Caco-2 (cell line): Measurements from ENCODE around the gene ARHGAP25. TPM values are rescaled to one million over a fixed set of nuclear protein-coding genes. Genes with fewer than 3 reads are reported as not detected.

Experiments used
- BruUV-seq: library from RNA; stranded (reverse); fragments of 400-500 nt; replicated peaks from 2 replicates; lab custom pipeline; 2021; lab: Mats Ljungman, UMichigan
- CTCF ChIA-PET: fragments of 300-600 bp; sonication (Branson Sonifier 250); formaldehyde crosslinking; loops from one replicate; lab custom pipeline; 2022; ENCODE audit warnings: antibody characterized with exemption; lab: Charles Lee
- POLR2A ChIA-PET: fragments of 300-600 bp; sonication (Branson Sonifier 250); formaldehyde crosslinking; loops from one replicate; lab custom pipeline; 2022; ENCODE audit warnings: antibody characterized with exemption; lab: Charles Lee
- DNase-seq, 2 experiments: peaks; one replicate each; pipeline versions ENCODE4 v3.0.0 to v3.0.0-alpha.2; 2020 to 2022
- H3K27me3 ChIP-seq: replicated peaks from 2 replicates; pipeline ENCODE4 v1.6.0; 2011; ENCODE audit warnings: low read length; ENCODE audit not compliant: control insufficient read depth, insufficient read depth
- H3K36me3 ChIP-seq: 2 replicates; pipeline ENCODE4 v1.5.1; 2011; ENCODE audit warnings: low read length; ENCODE audit not compliant: control insufficient read depth, insufficient read depth
- H3K4me1 ChIP-seq: fragments of 250-450 bp; sonication (Bioruptor Pico); 2 replicates; pipeline ENCODE4 v1.5.1; 2020; ENCODE audit warnings: mild to moderate bottlenecking
- H3K4me3 ChIP-seq: 2 replicates; pipeline ENCODE4 v1.5.1; 2011; ENCODE audit warnings: low read depth, mild to moderate bottlenecking, control low read depth, low read length
- H3K9me3 ChIP-seq: fragments of 250-450 bp; sonication (Bioruptor Pico); 2 replicates; pipeline ENCODE4 v1.5.1; 2020; ENCODE audit warnings: mild to moderate bottlenecking, moderate library complexity
- H3K27ac Mint-ChIP-seq: one replicate; pipeline ENCODE4 v1.8.0; 2022; ENCODE audit warnings: mixed read lengths; ENCODE audit not compliant: unreplicated experiment
- H3K27me3 Mint-ChIP-seq: one replicate; pipeline ENCODE4 v1.8.0; 2022; ENCODE audit warnings: mixed read lengths; ENCODE audit not compliant: insufficient read depth, unreplicated experiment
- H3K36me3 Mint-ChIP-seq: one replicate; pipeline ENCODE4 v1.8.0; 2022; ENCODE audit warnings: mild to moderate bottlenecking, mixed read lengths; ENCODE audit not compliant: insufficient read depth, unreplicated experiment
- H3K4me1 Mint-ChIP-seq: one replicate; pipeline ENCODE4 v1.8.0; 2022; ENCODE audit warnings: low read depth, mixed read lengths; ENCODE audit not compliant: unreplicated experiment
- H3K4me3 Mint-ChIP-seq: one replicate; pipeline ENCODE4 v1.8.0; 2022; ENCODE audit warnings: mild to moderate bottlenecking, moderate library complexity, mixed read lengths; ENCODE audit not compliant: unreplicated experiment
- H3K9me3 Mint-ChIP-seq: one replicate; pipeline ENCODE4 v1.8.0; 2022; ENCODE audit warnings: mixed read lengths; ENCODE audit not compliant: unreplicated experiment
- CTCF ChIP-seq, 2 experiments: fragments of 200-600 bp in 1 of 2; IDR thresholded peaks; 1 replicate in 1 of 2; 2 replicates in 1 of 2; pipeline versions ENCODE4 v1.5.1 to v1.8.0; 2011 to 2022; ENCODE audit warnings: antibody characterized with exemption in 1 of 2, control low read depth in 1 of 2, inconsistent platforms in 1 of 2, low read depth in 1 of 2, low read length in 1 of 2, mild to moderate bottlenecking in 1 of 2, moderate library complexity in 1 of 2; ENCODE audit not compliant: insufficient read depth in 1 of 2, severe bottlenecking in 1 of 2, unreplicated experiment in 1 of 2
- intact Hi-C: fragments of 100-400 bp; cut with micrococcal nuclease; formaldehyde crosslinking; loops from one replicate; pipeline ENCODE4 v1.10.0; 2022; ENCODE audit not compliant: unreplicated experiment
- total RNA-seq: library from RNA; stranded (reverse); gene quantifications from 2 replicates; pipeline ENCODE4 v1.2.3, GENCODE V29; 2022

The ARHGAP25 gene
- total RNA-seq, 1 experiment from 2014 or later = 0.48 TPM

GRCh38 chr2:68715353-68716041 lies 19.1 kb upstream of the ARHGAP25 start:
- TF ChIP-seq CTCF (IDR thresholded peaks at IDR 0.05; ENCODE audit: insufficient read depth in 1 of 2, low read depth in 1 of 2, low read length in 1 of 2, severe bottlenecking in 1 of 2, unreplicated experiment in 1 of 2) = peak; percentile 72 to 91
- intact Hi-C loops = loop anchor here (1.0 kb wide), 3 partner anchors 228 to 252 kb away; partner anchors contain the start of genes APLF and FBXO48

GRCh38 chr2:68716604-68717304 lies 17.9 kb upstream of the ARHGAP25 start:
- Histone ChIP-seq H3K4me3 (no peak overlapping the region), H3K36me3 (no peaks in the 10 kb centered on the region), H3K27me3 (0 out of 2 replicates have a peak, but pooled peaks cover 2% of the 10 kb centered on the region), H3K4me1 (no peaks in the 10 kb centered on the region), H3K9me3 (no peaks in the 10 kb centered on the region)
- peaks cover 17% of the 10 kb centered on the region for H3K27me3 Mint-ChIP-seq
- ChIA-PET CTCF (interaction anchor here (1.5 kb wide), 1 partner anchor 229 kb away, joined by 7 read pairs; no protein-coding TSS in a partner anchor), POLR2A (no interaction called here)
- H3K4me3 Mint-ChIP-seq = no peak overlapping the region
- no peak for DNase-seq
- no peak overlapping the region for H3K27ac Mint-ChIP-seq
- TF ChIP-seq CTCF (IDR thresholded peaks at IDR 0.05; ENCODE audit: insufficient read depth in 1 of 2, low read depth in 1 of 2, low read length in 1 of 2, severe bottlenecking in 1 of 2, unreplicated experiment in 1 of 2) = no peak
- intact Hi-C loops = no loop called here
- no peaks in the 10 kb centered on the region for H3K9me3 Mint-ChIP-seq
- no TSS peak for BruUV-seq
- no peaks in the 10 kb centered on the region for H3K4me1 Mint-ChIP-seq
- H3K36me3 Mint-ChIP-seq = peaks cover 2% of the 10 kb centered on the region

More at GRCh38 chr2:68715353-68716041, 19.1 kb upstream of the ARHGAP25 start:
- Mint-ChIP-seq H3K27ac (no peak overlapping the region), H3K4me3 (no peak overlapping the region), H3K9me3 (no peaks in the 10 kb centered on the region), H3K4me1 (no peaks in the 10 kb centered on the region), H3K27me3 (peaks cover 17% of the 10 kb centered on the region), H3K36me3 (no peaks in the 10 kb centered on the region)
- BruUV-seq = no TSS peak
- CTCF ChIA-PET = interaction anchor here (1.0 to 1.5 kb wide), 2 partner anchors 228 to 252 kb away, joined by 5 to 7 read pairs; no protein-coding TSS in a partner anchor
- H3K27me3 ChIP-seq = 0 out of 2 replicates have a peak, but pooled peaks cover 2% of the 10 kb centered on the region
- POLR2A ChIA-PET = no interaction called here
- H3K4me1 ChIP-seq = no peaks in the 10 kb centered on the region; the same call in 1 of the 2 replicates
- no peaks in the 10 kb centered on the region for H3K9me3 ChIP-seq
- H3K36me3 ChIP-seq = no peaks in the 10 kb centered on the region
- DNase-seq = peak; percentile 75 to 78
- H3K4me3 ChIP-seq = no peak overlapping the region

- POLR2A ChIA-PET = no interaction called here
- Histone ChIP-seq H3K36me3 (no peaks in the 10 kb centered on the region), H3K4me3 (no peak overlapping the region), H3K9me3 (no peaks in the 10 kb centered on the region), H3K27me3 (0 out of 2 replicates have a peak, but pooled peaks cover 2% of the 10 kb centered on the region), H3K4me1 (no peaks in the 10 kb centered on the region)
- Mint-ChIP-seq H3K27me3 (peaks cover 20% of the 10 kb centered on the region), H3K4me1 (no peaks in the 10 kb centered on the region), H3K27ac (no peak overlapping the region), H3K9me3 (no peaks in the 10 kb centered on the region), H3K36me3 (peaks cover 4% of the 10 kb centered on the region), H3K4me3 (no peak overlapping the region)
- intact Hi-C loops = no loop called here
- TF ChIP-seq CTCF (IDR thresholded peaks at IDR 0.05; ENCODE audit: insufficient read depth in 1 of 2, low read depth in 1 of 2, low read length in 1 of 2, severe bottlenecking in 1 of 2, unreplicated experiment in 1 of 2) = no peak
- no TSS peak for BruUV-seq
- DNase-seq = no peak
- CTCF ChIA-PET = interaction anchor here (1.6 kb wide), 1 partner anchor 8 kb away, joined by 4 read pairs; no protein-coding TSS in a partner anchor
Observed at GRCh38 chr2:68717305-68717661, 17.3 kb upstream of the ARHGAP25 start.
